ENCODE results near the gene LDHD. TPM values are rescaled to one million over a fixed set of nuclear protein-coding genes. Genes with fewer than 3 reads are reported as not detected.
A peak's percentile ranks its signal among the peaks of the same experiment; 100 is the strongest.

Gene LDHD
- 0.12 TPM in 1 of 2 replicates, not detected in the other for total RNA-seq

DNA sequence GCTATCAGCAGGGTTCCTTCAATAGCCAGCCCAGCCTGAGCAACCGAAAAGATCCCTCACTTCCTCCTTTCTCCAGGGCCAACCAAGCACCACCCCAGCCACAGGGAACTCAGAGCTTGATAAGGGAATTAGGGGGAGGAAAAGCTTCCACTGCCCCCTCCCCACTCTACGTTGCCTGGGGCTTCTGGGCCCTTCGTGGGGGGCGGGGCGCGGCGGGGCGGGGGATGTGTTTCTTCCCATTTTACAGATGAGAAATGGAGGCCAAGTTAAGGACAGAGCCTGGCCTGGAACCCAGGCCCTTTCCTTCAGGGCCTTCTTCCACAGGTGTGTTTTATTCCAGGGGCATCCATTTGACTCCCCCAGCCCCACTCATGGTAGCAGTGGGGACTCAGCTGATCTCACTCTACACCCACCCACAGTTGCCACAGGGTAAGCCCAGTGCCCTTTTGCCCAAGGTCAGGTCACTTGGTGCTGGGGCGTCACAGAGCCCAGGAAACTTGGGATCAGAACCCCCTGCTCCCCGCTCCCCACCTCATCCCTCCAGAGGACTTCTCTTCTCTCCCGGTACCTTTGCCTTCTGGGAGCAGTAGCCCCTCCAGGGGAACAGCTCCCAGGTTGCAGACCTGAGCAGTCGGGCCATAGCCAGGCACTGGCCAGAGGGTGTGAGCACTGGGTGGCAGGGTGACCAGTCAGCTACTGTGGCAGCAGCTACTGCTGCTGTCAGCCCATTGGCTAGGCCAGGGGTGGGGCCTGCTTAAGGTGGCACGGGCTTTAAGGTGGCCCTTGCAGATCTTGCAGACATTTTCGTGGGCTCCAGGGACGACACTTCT lies at the start of gene LDHD:
TSS of gene LDHD (minus strand) at position 700 of the 830 bp plus-strand sequence. CDS start at position 640, 60 bp downstream.
- no peak for DNase-seq (ENCODE audit: low read depth)
- H3K4me3 ChIP-seq (ENCODE audit: low read depth, low read length), result peak within 1 kb of the TSS; percentile 62
- no peak for TF ChIP-seq CTCF (conservative IDR thresholded peaks at IDR 0.05; ENCODE audit: low read depth, low read length)

- no peak for DNase-seq (ENCODE audit: low read depth)
- no peak overlapping the region for H3K4me3 ChIP-seq (ENCODE audit: low read depth, low read length)
- TF ChIP-seq CTCF (conservative IDR thresholded peaks at IDR 0.05; ENCODE audit: low read depth, low read length), result no peak
Observed at GRCh38 chr16:75160386-75160785, 43.8 kb upstream of the LDHD start.

DNA sequence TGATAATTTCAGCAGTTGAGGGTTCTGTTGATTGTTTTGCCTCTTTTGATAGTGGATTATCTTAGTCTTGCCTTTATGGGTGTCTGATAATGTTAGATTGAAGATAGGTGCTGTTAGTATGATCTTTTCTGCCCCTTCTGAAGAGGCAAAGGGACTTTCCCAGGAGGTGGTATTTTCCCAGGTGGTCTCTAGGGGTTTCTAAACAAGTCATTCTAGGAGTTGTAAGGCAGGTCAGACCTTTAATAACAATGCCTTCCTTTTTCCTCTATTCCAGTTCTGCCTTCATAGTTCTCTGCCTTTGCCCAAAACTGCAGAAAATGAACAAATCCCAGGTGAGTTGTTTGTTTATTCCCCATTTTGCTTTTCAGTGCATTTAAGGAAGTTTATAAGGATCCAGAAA lies 36.1 kb upstream of the LDHD start:
- H3K4me3 ChIP-seq (ENCODE audit: low read depth, low read length), result no peak overlapping the region

DNA sequence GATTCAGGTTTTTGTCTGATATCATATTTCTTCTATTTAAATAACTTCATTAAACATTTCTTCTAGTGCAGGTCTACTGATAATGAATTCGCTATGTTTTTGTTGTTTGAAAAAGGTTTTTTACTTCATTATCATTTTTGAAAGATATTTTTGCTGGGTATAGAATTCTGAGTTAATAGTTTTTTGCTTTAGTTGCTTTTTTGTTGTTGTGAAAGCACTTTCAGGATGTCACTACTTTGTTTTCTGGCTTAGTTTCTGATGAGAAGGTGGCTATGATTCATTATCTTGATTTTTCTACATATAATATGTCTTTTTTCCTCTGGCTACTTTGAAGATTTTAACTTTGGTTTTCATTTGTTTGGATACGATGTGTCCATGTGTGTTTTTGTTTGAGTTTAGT lies 35.2 kb upstream of the LDHD start:
- TF ChIP-seq CTCF (conservative IDR thresholded peaks at IDR 0.05; ENCODE audit: low read depth, low read length), result no peak
- no peak overlapping the region for H3K4me3 ChIP-seq (ENCODE audit: low read depth, low read length)
- DNase-seq (ENCODE audit: low read depth), result no peak

More for the DNA sequence above, 36.1 kb upstream of the LDHD start:
- no peak for DNase-seq (ENCODE audit: low read depth)
- no peak for TF ChIP-seq CTCF (conservative IDR thresholded peaks at IDR 0.05; ENCODE audit: low read depth, low read length)

DNA sequence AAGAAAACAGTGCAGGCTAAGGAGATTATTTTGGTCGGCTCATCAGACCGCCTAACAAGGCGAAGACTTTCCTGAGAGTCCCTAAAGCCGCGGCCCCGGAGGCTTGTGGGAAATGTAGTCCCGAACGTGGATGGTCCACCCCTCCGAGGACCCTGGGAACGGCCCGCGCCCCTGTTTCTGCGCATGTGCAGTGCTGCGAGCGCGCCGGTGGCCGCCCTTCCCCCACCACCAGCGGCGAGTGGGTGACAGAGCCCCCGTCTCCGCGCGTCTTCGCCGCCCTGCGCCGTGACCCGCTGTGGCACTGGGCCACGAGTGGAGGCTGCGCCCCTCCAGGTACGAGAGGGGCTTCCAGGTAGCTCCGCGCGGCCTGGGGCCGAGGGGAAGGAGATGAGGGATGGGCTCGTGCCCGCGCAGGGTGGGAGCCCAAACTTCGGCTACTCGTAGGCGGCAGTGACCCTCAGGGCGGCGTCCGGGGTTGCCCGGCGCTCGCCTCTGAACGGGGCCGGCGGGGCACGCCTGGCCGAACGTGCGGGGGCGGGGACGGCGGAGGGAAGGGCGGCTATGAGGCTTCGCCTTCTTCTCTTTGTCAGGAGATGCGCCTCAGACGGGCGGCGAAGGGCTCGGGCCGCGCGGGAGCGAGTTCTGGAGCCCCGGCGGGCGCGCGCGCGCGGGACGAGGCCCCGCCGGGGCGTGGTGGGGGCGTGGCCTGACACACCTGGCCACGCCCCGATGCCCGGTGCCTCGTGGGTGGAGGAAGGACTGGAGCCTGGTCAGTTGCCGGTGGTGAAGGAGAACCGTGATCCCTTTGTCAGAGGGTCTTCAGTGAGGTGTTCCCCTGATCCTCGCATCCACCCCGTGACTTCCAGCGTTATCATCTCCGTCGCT lies 32.0 kb upstream of the LDHD start, which contains the start of gene ZFP1:
TSS of gene ZFP1 (plus strand) at position 214 of the 885 bp plus-strand sequence. CDS start 4,428 bp downstream, outside the sequence.
- peak within 1 kb of the TSS; percentile 94 for H3K4me3 ChIP-seq (ENCODE audit: low read depth, low read length)
- peak; percentile 36 for DNase-seq (ENCODE audit: low read depth)
- TF ChIP-seq CTCF (conservative IDR thresholded peaks at IDR 0.05; ENCODE audit: low read depth, low read length), result no peak

DNA sequence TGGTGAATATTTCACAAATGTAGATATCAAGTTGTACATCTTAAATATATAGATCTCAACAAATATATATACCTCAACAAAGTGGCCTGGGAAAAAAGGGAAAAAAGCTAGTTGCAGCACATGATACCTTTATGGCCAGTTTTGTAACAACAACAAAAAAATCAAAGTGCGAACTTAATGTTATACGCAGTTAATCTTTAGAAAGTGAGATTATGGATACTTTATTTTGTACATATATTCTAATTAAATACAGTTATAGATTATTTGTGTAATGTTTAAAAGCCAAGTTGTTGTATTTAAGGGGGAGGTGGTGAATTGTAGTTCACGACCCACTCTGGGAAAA lies 31.4 kb upstream of the LDHD start:
- no peak for TF ChIP-seq CTCF (conservative IDR thresholded peaks at IDR 0.05; ENCODE audit: low read depth, low read length)
- H3K4me3 ChIP-seq (ENCODE audit: low read depth, low read length), result peak overlapping the region; percentile 94
- DNase-seq (ENCODE audit: low read depth), result no peak

All from epithelial cell of proximal tubule (primary cell).